Activated CD8-positive, alpha-beta memory T cell treated with anti-CD3 and anti-CD28 coated beads for 24 hours (primary cell): ENCODE measurements around the gene WDR75.
"Not testable (repeated sequence)": the region's sequence is repeated elsewhere in the genome, so short reads cannot be mapped to it uniquely, and the experiment has no call there.

Source experiments
- DNase-seq: peaks from one replicate; pipeline ENCODE4 v3.0.0-alpha.2; 2020

Gene WDR75

DNA sequence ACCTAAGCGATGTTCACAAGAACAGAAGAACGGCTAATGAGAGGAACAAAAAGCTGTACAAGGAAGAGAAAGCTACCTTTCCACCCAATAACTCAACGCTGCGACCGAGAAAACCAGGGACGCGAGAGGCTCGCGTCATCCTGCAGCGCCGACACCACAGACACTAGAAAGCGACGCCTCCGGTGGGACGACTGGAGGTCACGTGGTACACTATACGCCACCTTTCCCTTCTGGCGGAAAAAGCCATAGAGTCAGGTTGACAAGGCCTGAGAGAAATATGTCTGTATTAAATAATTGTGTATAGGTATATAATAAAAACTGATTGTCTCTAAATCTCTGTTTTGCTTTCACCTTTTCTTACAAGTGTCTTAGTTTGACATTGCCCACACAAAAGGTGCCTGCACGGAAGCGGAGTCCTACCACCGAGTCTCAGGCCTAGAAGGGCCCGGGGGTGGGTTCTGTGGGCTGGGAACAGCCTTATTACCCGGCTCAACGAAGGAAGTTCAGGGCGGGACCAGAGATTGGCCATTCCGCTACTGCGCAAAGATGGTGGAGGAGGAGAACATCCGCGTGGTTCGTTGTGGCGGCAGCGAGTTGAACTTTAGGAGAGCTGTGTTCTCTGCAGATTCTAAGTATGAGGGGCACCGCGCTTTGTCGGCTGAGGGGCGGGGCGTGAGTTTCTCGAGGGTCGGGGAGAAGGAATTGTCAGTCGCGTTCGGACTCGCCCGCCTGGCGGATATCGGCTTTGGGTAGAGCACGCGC, at the start of gene WDR75:
WDR75 (plus strand) TSS at position 528 of the 762 bp plus-strand sequence; CDS start at position 547, 19 bp downstream.
- DNase-seq: peak; percentile 96

- no peak for DNase-seq
Measured at GRCh38 chr2:189393440-189394111, 47.7 kb upstream of the WDR75 start.

- DNase-seq: no peak
Measured at GRCh38 chr2:189394525-189394924, 46.7 kb upstream of the WDR75 start.

DNA sequence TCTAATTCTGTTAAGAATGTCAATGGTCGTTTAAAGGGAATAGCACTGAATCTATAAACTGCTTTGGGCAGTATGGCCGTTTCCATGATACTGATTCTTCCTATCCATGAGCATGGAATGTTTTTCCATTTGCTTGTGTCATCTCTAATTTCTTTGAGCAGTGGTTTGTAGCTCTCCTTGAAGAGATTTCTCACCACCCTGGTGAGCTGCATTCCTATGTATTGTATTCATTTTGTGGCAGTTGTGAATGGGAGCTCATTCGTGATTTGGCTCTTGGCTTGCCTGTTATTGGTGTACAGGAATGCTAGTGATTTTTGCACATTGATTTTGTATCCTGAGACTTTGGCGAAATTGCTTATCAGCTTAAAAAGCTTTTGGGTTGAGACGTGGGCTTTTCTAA, 38.3 kb upstream of the WDR75 start:
- no peak for DNase-seq

DNA sequence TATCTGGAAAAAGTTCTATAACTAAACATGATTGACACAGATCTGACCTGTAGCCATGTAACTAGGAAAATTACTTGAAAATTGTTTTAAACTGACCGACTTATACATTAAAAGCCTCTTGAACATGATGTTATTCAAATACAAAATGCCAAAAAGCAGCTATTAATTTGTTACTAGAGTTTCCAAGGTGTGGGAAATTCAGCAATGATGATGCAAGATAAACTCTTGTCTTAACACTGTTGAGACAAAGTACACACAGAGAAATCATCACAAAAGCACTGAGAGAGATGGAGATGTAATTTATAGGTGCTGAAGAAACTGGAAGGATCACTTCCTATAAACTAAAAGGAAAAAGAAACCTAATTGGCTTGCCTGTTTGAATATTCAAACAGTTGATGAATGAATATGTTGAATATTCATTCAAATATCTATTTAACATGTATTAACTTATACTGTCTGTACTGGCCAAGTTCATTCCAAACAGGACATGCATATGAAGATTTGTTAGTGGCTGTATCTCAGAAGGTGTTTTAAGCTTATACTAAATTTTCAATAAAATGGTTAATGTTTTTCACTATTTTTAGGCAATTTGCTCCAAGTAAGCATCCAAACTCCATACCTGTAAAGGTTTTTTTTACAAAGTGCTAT, 34.6 kb upstream of the WDR75 start:
- no peak for DNase-seq

DNA sequence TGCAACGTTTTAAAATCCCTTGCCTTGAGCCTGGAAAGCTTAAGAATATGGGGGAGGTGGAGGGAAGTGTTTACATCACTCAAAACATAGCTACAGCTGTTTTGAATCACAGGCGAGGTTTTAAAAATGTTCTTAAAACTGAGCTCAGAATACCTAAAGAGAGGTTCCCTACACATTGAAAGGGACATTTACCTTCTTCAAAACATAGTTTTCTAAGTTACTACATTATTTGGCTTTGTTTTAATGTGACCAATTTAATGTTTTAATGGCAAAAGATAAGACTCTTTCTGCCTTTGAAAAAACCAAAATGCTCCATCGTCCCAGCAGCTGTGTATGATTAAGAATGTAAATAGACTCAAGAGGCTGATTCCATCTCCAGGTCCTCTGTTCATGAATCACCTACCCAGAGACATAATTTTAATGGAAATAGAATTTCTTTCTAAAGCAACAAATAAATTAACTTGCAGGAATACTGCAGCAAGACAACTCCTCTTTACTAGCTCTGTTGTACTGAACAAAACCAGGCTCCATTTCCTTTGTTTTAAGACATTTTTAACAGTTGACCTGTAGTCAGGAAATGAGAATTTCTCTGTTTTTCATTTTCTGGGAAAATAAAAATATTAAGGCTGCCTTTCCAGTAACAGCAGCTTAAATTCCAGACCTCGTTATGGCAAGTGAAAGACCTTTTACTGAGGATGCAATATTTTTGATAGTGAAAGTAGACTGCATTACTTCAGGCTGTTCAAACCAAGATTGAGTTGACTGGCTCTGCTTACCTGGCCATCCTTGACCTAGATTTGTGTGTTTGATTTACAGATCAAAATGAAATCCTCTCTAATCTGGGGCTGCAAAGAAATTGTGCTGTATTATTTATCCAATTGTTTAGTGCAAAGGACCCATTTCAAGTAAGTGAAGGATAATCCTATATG, 33.7 kb upstream of the WDR75 start:
- no peak for DNase-seq

DNA sequence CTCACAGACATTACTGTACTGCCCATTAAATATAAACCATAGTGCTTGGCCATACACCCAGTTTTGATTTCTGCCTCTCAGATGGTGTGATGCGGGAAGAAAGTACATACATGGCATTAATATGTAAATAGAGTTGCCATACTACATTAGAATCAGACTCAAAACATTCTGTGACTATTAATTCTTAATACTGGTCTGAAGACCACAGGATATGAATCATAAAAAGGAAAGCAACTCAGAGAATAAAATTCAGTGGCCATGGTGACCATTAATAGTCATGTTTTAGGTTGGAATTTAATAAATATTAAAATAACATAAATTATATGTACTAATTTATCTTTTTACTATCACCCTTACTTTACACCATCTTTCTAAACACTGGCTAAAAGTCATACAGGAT, 33.0 kb upstream of the WDR75 start:
- DNase-seq: no peak

GRCh38 chr2:189409131-189409530, 32.1 kb upstream of the WDR75 start:
- no peak for DNase-seq

- DNase-seq: no peak
Measured at GRCh38 chr2:189409647-189410046, 31.6 kb upstream of the WDR75 start.

DNA sequence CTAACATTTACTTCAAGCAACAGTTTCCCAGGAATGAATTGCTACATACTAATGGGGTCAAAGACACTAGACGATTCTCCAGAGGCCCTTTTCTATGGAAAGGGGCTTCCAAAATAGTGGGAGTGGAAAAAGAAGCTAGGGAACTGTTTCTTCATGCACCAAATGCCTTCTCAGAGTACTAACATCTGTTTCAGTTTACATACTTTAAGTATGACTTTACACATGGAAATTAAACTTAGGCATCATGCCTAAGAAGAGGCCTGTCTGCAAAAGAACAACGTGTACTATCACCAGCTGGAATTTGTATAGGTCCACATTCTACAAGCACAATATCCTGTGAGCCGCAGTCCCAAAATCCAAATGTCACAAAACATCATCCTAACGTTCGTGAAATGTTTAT, 29.4 kb upstream of the WDR75 start:
- DNase-seq: no peak

GRCh38 chr2:189412330-189412953, 28.8 kb upstream of the WDR75 start:
- DNase-seq: peak; percentile 70

- DNase-seq: no peak
Measured at GRCh38 chr2:189413249-189413648, 28.0 kb upstream of the WDR75 start.

GRCh38 chr2:189421644-189422043, 19.6 kb upstream of the WDR75 start:
- no peak for DNase-seq

- DNase-seq: no peak
Measured at GRCh38 chr2:189424961-189425360, 16.3 kb upstream of the WDR75 start.

- DNase-seq: no peak
Measured at GRCh38 chr2:189425676-189426075, 15.6 kb upstream of the WDR75 start.

DNA sequence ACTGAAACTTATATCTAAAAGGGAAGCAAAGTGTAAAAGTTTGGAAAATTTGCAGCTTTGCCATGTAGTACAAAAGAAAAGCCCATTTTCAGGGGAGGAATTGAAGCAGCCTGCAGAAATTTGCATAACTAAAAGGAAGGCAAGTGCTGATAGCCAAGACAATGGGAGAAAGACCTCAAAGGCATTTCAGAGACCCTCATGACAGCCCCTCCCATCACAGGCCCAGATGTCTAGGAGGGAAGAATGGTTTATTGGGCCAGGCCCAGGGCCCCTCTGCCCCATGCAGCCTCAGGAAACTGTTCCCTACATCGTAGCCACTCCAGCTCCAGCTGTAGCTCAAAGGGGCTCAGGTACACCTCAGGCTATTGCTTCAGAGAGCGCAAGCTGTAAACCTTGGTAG, 14.4 kb upstream of the WDR75 start:
- no peak for DNase-seq

DNA sequence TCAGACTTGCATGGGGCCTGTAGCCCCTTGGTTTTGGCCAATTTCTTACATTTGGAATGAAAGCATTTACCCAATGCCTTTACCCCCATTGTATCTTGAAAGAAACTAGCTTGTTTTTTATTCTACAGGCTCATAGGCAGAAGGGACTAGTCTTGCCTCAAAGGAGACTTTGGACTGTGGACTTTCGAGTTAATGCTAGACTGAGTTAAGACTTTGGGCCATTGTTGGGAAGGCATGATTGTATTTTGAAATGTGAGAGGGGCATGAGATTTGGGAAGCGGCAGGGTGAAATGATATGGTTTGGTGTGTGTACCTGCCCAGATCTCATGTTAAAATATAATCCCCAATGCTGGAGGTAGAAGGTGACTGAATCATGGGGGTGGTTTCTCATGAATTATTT, 13.4 kb upstream of the WDR75 start:
- no peak for DNase-seq

- not testable (repeated sequence) for DNase-seq
Measured at GRCh38 chr2:189430448-189430847, 10.8 kb upstream of the WDR75 start.

DNA sequence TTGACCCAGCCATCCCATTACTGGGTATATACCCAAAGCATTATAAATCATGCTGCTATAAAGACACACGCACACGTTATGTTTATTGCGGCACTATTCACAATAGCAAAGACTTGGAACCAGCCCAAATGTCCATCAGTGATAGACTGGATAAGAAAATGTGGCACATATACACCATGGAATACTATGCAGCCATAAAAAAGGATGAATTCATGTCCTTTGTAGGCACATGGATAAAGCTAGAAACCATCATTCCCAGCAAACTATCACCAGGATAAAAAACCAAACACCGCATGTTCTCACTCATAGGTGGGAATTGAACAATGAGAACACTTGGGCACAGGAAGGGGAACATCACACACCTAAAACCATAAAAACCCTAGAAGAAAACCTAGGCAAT, 5.5 kb upstream of the WDR75 start:
- not testable (repeated sequence) for DNase-seq

DNA sequence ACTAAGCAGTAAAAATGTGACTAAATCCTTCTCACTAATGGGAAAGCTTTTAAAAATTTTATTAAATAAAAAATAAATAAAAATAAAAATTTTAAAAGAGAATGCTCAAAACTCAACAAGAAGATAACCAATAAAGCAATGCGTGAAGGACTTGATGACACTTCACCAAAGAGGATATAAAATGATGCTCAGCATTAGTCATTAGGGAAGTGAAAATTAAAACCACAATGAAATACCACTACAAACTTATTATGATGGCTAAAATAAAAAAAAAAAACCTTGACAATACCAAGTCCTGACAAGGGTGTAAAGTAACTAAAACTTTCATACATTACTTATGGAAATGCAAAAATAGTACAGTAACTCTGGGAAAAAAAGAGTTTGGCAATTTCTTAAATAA, 3.3 kb upstream of the WDR75 start:
- no peak for DNase-seq

DNA sequence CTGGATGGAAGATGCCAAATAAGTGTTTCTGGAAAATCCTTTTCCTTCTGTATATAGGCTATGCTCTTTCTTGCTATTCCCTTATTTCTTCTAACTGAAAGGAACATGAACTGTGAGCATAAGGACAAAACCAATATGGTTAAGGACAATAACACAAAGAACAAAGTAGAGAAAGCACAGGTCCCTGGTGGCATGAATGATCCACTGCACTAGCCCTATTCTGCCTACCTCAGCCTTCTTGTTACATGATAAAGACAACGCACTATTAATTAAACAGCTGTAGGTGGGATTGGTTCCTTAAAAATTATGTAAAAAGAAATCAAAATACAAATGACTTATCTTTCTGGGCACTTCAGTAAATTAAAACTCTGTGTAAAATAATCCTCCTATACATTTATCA, 1.9 kb upstream of the WDR75 start:
- DNase-seq: no peak

- DNase-seq: no peak
Measured at GRCh38 chr2:189440644-189440946, 679 bp upstream of the WDR75 start.

DNA sequence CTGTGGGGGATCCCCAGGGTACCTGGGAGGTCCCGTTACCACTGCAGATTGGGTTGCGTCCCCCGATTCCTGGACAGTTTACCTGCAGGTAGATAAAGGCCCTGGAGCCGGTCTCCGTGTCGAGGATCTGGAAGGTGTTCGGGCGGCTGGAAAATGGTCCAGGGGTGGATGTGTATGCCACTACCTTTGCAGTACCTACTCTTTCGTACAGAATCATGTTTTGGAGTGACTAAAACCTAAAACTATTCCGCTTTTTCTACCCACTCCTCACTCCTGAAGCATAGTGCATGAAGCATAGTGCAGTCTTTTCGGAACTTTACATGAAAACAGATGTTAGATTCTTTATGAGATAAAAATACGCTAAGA, 418 bp downstream of the WDR75 start:
- no peak for DNase-seq
